NT2/D1 (cell line): ENCODE results near the gene SLC22A4.

Experiments
- YY1 ChIP-seq: IDR thresholded peaks from 2 replicates; pipeline ENCODE4 v1.6.1; 2011; ENCODE audit not compliant: insufficient read length, insufficient read depth
- ZNF274 ChIP-seq: IDR thresholded peaks from 2 replicates; pipeline ENCODE4 v1.6.1; 2011; ENCODE audit warnings: mild to moderate bottlenecking, low read depth, low read length

DNA sequence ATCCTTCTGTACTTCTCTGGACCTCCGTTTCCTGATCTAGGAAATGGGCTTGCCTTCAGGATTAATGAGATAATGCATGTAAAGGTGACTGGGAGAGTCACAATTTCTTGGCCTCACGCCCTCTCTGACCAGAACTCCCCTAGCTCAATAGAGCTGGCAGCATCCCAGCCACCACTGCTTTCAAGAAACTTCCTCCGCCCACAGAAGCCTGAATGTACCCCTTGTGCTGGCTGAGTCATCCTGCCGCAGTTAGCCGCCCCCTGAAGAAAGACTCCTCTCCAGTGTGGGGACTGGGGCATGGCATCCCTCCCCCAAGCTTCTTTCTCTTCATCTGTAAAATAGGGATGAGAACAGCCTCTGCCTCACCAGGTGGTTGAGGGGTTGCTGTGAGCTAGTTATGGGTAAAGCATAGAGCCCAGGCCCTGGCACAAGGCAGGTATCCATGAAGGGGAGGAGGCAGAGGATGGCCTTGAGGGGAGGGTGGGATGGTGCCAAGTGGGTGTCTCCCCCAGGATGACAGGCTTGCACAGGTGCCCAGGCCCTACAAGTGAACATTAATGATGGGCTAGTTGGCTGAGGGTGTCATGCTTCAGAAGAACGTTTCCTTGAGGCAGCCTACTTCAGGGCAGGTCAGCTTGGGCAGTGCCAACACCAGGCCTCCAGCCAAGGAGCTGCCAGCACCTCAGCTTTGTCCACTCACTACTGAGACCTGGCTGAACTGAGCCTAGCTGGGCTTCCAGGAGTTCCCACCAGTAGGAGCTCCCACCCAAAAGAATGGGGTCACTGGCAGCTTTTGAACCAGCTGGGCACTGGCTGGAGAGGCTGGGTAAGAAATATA is 33.3 kb upstream of the SLC22A4 start:
- TF ChIP-seq YY1 (no peak), ZNF274 (no peak)
